ENCODE measurements around the gene MAP7D1. TPM values are rescaled to one million over a fixed set of nuclear protein-coding genes. Genes with fewer than 3 reads are reported as not detected.

Gene MAP7D1
- total RNA-seq, 1 experiment from 2014 or later, result 49.9 TPM

GRCh38 chr1:36108314-36108713 is 47.6 kb upstream of the MAP7D1 start:
- H4K91ac ChIP-seq (ENCODE audit: insufficient read length, low read depth, low read length), result no peak overlapping the region
- TF ChIP-seq CTCF (conservative IDR thresholded peaks at IDR 0.05), result no peak
- no peak overlapping the region for H2AK5ac ChIP-seq (ENCODE audit: insufficient read length, low read length)
- DNase-seq, result no peak
- no peak overlapping the region for H3K27ac ChIP-seq (ENCODE audit: insufficient read length, low read depth, low read length)
- no peak overlapping the region for H4K5ac ChIP-seq (ENCODE audit: insufficient read length, low read depth, low read length)
- no CpG with 5 or more reads among the region's 14 CpGs for WGBS (ENCODE audit: extremely low coverage, insufficient read length, low lambda C conversion rate)
- H3K23ac ChIP-seq (ENCODE audit: insufficient read length, low read depth, low read length), result no peak overlapping the region
- Mint-ChIP-seq H3K4me3 (no peak overlapping the region), H3K27me3 (ENCODE audit: low read depth) (no peaks in the 10 kb centered on the region; the same call in none of the 2 replicates), H3K36me3 (ENCODE audit: insufficient read depth in 1 of 3, low read depth in 3 of 3) (no peaks in the 10 kb centered on the region; a peak in 1 of 7 replicates), H3K9me3 (no peaks in the 10 kb centered on the region), H3K4me1 (peaks cover 0 to 2% of the 10 kb centered on the region in 2 experiments; a peak in 2 of 4 replicates), H3K27ac (peak overlapping the region in 1 of 3 experiments; percentile 61; a peak in 1 of 7 replicates)
- H4K8ac ChIP-seq (replicated peaks; ENCODE audit: insufficient read length, low read depth, low read length), result no peak overlapping the region
- no peak overlapping the region for H2AFZ ChIP-seq (ENCODE audit: low read length)
- H3K27me3 ChIP-seq (ENCODE audit: insufficient read depth, low read length), result no peaks in the 10 kb centered on the region
- H2BK120ac ChIP-seq (ENCODE audit: low read depth, low read length, poor library complexity, severe bottlenecking), result no peak overlapping the region
- H3K4me2 ChIP-seq (ENCODE audit: insufficient read depth, insufficient read length, low read length), result no peak overlapping the region
- H3K9me3 ChIP-seq (ENCODE audit: control insufficient read depth, low read depth, low read length), result no peaks in the 10 kb centered on the region
- no peaks in the 10 kb centered on the region for H3K23me2 ChIP-seq (ENCODE audit: insufficient read length, low read depth, low read length, poor library complexity, severe bottlenecking)
- no peak overlapping the region for H3T11ph ChIP-seq (ENCODE audit: low read length)
- H4K20me1 ChIP-seq (ENCODE audit: control insufficient read depth, insufficient read depth, insufficient read length), result no peaks in the 10 kb centered on the region
- no peak overlapping the region for H3K14ac ChIP-seq (ENCODE audit: insufficient read depth, low read length)
- no peak overlapping the region for H3K4ac ChIP-seq (ENCODE audit: low read depth, low read length)
- no peaks in the 10 kb centered on the region for H3K4me1 ChIP-seq (ENCODE audit: insufficient read depth, low read length)
- no peak overlapping the region for H2BK5ac ChIP-seq (ENCODE audit: insufficient read length, low read length)
- no peak overlapping the region for H2BK20ac ChIP-seq (ENCODE audit: low read depth, low read length, poor library complexity, severe bottlenecking)
- no peak overlapping the region for H3K18ac ChIP-seq (ENCODE audit: insufficient read length, low read depth, low read length)
- no peak overlapping the region for H2BK15ac ChIP-seq (ENCODE audit: low read depth, low read length)
- no peaks in the 10 kb centered on the region for H3K79me2 ChIP-seq (ENCODE audit: insufficient read depth, low read length)
- no peak overlapping the region for H2BK12ac ChIP-seq (ENCODE audit: insufficient read length, low read depth, low read length)
- H3K56ac ChIP-seq (ENCODE audit: insufficient read length, low read depth, low read length), result no peak overlapping the region
- no peaks in the 10 kb centered on the region for H3K79me1 ChIP-seq (ENCODE audit: insufficient read depth, low read depth, low read length, poor library complexity, severe bottlenecking)
- H3K9ac ChIP-seq (ENCODE audit: extremely low read depth, insufficient read length, low read length), result no peak overlapping the region
